Esophagus squamous epithelium (tissue), 4 donors: Measurements from ENCODE around the gene ANKLE1.

Experiments
- POLR2A ChIP-seq, 4 donors: fragments of 450-650 bp; IDR thresholded peaks; one replicate each; pipeline ENCODE4 v1.6.1; 2017; ENCODE audit warnings: antibody characterized with exemption in 4 of 4, mild to moderate bottlenecking in 4 of 4, moderate library complexity in 3 of 4
- TF ChIP-seq, protein P1 (sequence below), 6 experiments: fragments of 450-650 bp in 4 of 6; fragments of 200-600 bp in 2 of 6; sonication (generic) in 2 of 6; IDR thresholded peaks; one replicate each; pipeline ENCODE4 v1.5.1; 2016 to 2019; ENCODE audit warnings: antibody characterized with exemption in 6 of 6, mild to moderate bottlenecking in 4 of 6, moderate library complexity in 4 of 6

DNA sequence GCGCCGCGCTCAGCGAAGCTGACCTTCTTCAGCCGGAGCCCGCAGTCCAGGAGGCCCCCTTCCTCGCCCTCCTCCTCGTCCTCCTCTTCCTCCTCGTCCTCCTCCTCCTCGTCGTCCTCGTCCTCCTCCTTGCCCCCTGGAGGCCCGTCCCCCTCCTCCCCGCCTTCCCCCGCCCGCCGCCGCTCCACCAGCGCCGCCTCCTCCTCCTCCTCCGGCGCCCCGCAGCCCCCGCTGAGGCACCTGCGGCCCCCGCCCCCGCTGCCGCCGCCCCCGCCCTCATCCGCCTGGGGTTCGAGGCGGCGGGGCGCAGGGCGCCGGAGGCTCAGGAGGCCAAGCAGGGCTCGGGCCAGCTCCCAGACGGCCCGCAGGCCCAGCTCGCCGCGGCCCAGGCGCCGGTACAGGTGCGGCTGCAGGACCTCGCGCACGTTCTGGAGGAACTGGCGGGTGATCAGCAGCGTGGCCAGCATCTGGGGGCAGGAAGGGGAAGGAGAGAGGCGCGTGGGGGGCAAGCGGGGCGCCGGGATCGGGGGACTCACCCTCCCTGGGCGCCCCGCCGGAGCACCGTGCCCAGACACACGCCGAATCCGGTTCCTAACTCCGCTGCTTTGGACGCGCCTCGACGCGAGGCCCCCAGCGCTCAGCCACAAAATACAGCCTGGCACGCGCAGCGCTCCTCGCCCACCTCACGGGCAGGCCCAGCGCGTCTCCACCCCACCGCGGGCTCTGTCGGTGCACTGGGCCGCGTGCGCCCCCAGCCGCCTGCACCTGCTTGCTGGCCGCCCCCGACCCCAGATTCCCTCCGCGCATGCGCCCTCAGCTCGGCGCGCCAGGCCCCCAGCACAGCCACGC, 47.0 kb downstream of the ANKLE1 start:
- TF ChIP-seq, protein P1, sequence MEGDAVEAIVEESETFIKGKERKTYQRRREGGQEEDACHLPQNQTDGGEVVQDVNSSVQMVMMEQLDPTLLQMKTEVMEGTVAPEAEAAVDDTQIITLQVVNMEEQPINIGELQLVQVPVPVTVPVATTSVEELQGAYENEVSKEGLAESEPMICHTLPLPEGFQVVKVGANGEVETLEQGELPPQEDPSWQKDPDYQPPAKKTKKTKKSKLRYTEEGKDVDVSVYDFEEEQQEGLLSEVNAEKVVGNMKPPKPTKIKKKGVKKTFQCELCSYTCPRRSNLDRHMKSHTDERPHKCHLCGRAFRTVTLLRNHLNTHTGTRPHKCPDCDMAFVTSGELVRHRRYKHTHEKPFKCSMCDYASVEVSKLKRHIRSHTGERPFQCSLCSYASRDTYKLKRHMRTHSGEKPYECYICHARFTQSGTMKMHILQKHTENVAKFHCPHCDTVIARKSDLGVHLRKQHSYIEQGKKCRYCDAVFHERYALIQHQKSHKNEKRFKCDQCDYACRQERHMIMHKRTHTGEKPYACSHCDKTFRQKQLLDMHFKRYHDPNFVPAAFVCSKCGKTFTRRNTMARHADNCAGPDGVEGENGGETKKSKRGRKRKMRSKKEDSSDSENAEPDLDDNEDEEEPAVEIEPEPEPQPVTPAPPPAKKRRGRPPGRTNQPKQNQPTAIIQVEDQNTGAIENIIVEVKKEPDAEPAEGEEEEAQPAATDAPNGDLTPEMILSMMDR (IDR thresholded peaks at IDR 0.05) = no peak
- no peak for TF ChIP-seq POLR2A (IDR thresholded peaks at IDR 0.05)
